ENCODE results near the gene URM1.

The URM1 gene

DNA sequence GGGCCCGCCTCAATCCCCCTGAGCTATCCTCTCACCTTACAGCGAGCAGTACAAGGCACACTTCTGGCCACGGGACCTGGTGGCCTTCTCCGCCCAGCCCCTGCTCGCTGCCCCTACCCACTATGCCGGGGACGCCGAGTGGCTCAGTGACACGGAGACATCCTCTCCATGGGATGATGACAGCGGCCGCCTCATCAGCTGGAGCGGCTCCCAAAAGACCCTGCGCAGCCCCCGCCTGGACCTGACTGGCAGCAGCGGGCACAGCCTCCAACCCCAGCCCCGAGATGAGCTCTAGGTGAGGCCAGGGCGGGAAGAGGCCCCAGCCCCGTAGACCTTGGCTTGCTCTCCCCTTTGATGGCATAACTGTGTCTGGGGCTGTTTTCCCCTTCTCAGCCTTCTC lies 64.4 kb downstream of the URM1 start:
- DNase-seq = no peak

DNA sequence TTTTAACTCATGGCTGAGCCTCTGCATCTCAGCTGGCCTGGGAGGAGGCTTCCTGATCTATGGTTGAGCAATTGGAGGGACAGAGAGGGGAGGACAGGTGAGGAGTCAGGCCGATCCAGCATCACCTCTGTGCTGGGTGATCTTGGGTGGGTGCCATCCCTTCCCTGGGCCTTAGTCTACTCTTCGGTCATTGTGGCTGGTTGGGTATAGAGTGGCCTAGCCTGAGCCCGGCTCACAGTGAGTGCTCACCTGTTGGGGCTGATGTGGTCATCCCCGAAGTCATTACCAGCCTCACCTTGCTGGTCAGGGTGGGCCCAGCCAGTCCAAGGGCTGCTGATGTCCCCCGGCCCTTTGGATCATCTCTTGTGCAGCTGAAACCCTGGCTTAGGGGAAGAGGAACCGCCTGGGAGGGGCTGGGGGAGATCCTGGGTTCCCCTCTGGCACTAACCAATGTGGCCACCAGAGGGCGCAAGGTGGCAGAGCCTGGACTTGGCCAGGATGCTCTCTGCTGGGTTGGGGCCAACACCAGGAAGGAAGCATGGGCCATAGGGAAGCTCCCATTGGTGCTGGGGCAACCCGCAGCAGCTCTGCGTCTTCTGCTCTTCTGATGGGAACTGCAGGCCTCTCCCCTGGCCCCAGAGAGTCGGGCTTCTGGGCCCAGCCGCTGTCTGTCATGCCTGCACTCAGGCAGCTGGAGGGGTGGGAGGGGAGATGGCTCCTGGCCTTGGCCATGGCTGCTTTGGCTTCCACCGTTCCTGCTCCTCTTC lies 67.4 kb downstream of the URM1 start:
- peak; percentile 90 for DNase-seq

DNA sequence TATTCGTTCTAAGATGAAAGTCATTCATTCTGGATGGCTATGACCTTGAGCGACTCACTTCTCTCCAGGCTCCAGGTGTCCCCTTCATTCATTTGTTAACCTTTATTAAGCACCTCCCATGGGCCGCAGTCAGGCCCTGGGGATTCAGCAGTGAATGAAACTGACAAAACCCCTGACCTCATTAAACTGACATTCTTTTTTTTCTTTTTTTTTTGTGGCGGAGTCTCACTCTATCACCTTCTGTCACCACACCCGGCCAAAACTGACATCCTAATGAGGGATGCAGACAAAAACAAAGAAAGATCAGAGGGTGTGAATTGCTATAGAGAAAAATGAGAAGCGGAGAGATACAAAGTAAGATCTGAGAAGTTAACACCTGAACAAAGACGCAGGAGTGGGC lies 68.1 kb downstream of the URM1 start:
- DNase-seq = no peak

All from stimulated activated CD4-positive, alpha-beta T cell treated with anti-CD3 and anti-CD28 coated beads, Interleukin-15, amount 100 ng/mL, for 24 hours (primary cell).